Tibial nerve (tissue), 4 donors: ENCODE data around the gene CYP11A1.

ENCODE experiments used
- EP300 ChIP-seq, 2 donors: sonication (generic); formaldehyde crosslinking; IDR thresholded peaks; one replicate each; pipeline ENCODE4 v1.6.1; 2017; ENCODE audit warnings: antibody characterized with exemption in 2 of 2, mild to moderate bottlenecking in 1 of 2
- TF ChIP-seq, protein P1 (sequence below), 5 experiments: fragments of 200-600 bp in 3 of 5; fragments of 450-650 bp in 2 of 5; sonication (generic) in 3 of 5; IDR thresholded peaks; one replicate each; pipeline ENCODE4 v1.5.1; 2016 to 2019; ENCODE audit warnings: antibody characterized with exemption in 5 of 5, mild to moderate bottlenecking in 3 of 5, moderate library complexity in 2 of 5

DNA sequence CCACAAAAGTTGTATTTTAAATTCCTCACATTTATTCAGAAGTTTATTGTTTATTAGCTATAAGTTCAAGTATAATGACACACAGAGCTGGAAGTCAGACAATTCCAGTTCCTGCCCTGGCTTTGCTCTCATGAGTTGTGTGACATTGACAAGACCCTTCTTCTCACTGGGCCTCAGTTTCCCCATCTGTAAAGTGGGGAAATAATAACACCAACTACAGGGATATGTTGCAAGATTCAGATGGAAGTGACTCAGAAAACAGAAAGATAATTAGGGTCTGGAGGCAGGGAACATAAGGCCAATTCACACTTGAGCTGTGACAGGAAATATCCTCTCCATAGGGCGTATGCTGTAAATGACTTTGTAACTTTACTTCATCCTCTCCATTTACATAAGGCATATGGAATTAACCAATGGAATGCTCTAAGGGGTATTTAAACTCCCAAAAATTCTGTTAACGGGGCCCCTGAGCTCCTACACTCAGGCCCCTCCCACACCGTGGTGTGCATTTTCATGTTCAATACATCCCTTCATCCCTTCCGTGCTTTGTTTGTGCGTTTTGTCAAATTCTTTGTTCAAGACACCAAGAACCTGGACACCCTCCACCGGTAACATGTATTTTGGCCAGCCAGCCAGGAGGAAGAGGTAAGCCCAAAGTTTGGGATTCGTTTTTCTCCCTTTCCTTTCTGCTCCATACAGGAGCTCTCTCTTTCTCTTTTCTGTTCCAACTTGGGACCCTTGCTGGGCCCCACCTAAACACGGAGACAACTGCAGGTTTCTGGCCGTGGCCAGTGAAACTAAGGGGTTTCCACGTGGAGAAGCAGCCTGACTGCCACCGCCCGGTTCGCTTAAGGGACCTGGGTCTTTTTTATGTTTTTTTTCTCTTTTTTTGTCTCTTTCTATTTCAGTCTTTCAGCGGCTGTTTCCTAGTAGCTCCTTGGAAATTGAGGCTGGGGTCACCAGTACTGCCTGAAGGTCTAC, 16.9 kb downstream of the CYP11A1 start:
- TF ChIP-seq, protein P1, sequence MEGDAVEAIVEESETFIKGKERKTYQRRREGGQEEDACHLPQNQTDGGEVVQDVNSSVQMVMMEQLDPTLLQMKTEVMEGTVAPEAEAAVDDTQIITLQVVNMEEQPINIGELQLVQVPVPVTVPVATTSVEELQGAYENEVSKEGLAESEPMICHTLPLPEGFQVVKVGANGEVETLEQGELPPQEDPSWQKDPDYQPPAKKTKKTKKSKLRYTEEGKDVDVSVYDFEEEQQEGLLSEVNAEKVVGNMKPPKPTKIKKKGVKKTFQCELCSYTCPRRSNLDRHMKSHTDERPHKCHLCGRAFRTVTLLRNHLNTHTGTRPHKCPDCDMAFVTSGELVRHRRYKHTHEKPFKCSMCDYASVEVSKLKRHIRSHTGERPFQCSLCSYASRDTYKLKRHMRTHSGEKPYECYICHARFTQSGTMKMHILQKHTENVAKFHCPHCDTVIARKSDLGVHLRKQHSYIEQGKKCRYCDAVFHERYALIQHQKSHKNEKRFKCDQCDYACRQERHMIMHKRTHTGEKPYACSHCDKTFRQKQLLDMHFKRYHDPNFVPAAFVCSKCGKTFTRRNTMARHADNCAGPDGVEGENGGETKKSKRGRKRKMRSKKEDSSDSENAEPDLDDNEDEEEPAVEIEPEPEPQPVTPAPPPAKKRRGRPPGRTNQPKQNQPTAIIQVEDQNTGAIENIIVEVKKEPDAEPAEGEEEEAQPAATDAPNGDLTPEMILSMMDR (IDR thresholded peaks at IDR 0.05): no peak
- TF ChIP-seq EP300 (IDR thresholded peaks at IDR 0.05): no peak
